Retina (tissue), 1 donor: Measurements from ENCODE around the gene EME2.
A peak's percentile ranks its signal among the peaks of the same experiment; 100 is the strongest.
"Not testable (repeated sequence)": the region's sequence is repeated elsewhere in the genome, so short reads cannot be mapped to it uniquely, and the experiment has no call there.

Experiments used
- DNase-seq: peaks from one replicate; pipeline ENCODE4 v3.0.0-alpha.2; 2016

Gene EME2, protein sequence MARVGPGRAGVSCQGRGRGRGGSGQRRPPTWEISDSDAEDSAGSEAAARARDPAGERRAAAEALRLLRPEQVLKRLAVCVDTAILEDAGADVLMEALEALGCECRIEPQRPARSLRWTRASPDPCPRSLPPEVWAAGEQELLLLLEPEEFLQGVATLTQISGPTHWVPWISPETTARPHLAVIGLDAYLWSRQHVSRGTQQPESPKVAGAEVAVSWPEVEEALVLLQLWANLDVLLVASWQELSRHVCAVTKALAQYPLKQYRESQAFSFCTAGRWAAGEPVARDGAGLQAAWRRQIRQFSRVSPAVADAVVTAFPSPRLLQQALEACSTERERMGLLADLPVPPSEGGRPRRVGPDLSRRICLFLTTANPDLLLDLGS

GRCh38 chr16:1772362-1772907 is at the start of gene EME2:
Gene EME2 (plus strand): TSS chr16:1772810. CDS start chr16:1773228, 418 bp downstream.
- no peak for DNase-seq

DNA sequence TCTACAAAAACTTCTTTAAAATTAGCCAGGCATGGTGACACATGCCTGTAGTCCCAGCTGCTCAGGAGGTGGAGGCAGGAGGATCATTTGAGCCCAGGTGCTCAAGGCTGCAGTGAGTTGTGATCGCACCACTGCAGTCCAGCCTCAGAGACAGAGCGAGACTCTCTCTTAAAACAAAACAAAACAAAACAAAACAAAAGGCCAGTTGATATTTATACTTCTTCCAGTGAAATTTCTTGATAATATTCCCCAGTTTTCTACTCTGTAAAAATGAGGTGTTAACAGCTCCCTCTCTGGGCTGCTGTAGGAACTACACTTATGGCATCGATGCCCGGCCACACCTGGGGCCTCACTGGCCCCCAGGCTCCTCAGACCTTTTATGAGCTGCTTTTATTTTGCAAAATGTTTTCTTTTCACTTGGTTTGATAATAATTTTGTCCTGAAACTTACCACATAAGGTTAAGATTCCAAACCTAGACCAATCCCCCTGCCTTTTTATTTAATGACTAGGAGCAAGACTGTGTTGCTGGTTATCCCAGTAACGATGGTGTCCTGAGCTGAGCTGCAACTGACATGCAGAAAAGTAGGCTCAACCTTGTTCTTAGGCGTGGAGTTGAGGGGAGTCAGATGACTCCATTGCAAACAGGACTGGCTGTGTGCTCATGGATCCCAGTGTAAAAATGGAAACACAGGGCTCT is 49.0 kb upstream of the EME2 start:
- peak; percentile 50 for DNase-seq

GRCh38 chr16:1724491-1724890 is 48.1 kb upstream of the EME2 start:
- no peak for DNase-seq

- DNase-seq = no peak
Observed at GRCh38 chr16:1726661-1727502, 45.7 kb upstream of the EME2 start.

DNA sequence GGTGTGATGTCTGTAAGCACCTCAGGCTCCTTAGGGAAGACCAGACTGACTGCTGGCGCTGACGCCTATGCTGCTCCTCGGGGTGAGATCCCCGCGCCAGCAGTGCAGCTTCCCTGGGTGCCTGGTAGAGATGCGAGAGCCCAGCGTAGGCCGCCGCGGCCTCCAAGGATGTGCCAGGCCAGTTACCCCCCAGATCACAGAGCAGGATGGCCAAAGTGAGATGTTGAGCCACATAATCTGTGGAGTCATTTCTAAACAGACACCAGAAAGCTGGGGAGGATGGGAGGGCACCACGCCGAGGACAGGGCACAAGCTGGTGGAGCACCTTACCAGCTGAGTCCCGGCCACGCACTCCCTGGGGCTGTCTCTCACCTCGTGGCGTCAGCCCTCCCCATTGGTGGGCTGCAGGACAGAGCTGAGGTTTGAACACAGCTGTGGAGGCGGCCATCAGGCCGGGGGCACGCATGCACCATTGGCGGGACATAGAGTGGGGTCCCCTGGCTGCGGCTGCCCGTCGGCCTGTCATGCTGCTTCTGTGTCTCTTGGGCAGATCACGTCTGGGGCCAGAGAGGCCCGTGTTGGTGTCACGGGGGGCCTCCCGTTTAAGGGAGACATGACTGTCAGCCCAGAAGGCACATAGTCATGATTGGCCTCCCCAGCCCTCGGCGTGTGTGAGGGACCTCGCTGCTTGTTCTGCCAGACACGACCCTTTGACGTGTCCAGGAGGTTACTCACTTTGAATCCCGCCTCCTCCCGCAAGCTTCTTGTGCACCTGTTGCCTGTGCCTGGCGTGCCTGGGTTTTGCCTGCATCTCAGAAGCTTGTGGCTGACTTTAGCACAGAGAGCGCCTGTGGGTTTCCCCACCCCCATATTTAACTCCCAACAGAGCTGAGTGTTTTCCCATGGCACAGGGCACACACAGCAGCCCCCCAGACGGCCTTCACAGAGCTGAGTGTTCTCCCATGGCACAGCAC is 44.7 kb upstream of the EME2 start:
- no peak for DNase-seq

DNA sequence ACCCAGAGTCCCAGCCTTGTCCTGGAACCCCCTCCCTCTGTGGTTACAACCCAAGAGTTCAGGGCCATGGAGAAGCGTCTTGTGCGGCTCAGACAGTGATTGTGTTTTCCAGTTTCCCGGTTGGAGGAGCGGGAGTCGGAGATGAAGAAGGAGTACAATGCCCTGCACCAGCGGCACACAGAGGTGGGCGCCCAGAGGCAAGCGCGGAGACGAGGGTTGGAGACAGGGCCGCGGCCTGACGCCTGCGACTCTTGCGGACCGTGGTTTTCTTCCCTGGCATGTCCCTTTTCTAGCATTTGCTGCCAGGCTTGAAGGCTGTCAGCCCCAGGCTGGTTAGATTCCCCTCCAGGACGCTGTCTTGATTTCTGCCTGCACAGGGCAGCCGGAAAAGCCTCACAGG is 43.6 kb upstream of the EME2 start:
- no peak for DNase-seq

GRCh38 chr16:1729445-1729844 is 43.2 kb upstream of the EME2 start:
- DNase-seq = no peak

- no peak for DNase-seq
Observed at GRCh38 chr16:1731073-1731472, 41.5 kb upstream of the EME2 start.

DNA sequence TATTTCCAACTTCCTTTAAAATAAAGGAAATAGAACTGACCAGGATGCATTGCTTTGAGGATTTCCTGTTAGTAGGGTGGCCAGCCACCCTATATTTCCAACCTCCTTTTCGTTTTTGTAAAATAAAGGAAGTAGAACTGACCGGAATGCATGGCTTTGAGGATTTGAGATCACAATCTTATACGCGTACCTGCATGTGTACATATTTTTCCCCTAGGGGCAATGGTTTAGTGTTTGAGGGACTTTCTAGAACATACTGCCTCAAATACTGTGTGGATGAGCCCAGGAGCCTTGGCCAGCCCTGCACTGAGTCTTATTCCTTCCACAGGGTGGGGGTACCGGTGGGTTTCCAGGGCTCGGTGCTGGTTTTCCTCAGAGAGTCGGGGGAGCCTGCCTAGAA is 41.0 kb upstream of the EME2 start:
- no peak for DNase-seq

DNA sequence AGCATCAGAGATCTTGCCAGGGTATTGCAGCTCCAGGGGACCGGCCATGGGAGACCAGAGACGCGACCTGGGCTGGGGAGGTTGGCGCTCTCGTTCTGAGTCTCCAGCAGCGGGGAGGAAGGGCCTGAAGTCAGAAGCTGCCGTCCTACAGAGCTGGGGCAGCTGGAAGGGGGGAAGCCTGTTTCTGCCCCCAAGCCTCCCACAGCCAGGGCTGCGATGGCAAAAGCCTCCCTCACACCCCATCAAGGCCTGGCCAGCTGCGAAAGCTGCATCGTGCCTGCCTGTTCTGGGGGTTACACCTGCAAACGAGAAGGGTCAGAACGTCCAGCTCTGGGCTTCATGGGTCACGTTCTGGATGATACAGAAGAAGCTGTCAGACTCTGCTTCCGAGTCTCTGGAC is 40.5 kb upstream of the EME2 start:
- no peak for DNase-seq

DNA sequence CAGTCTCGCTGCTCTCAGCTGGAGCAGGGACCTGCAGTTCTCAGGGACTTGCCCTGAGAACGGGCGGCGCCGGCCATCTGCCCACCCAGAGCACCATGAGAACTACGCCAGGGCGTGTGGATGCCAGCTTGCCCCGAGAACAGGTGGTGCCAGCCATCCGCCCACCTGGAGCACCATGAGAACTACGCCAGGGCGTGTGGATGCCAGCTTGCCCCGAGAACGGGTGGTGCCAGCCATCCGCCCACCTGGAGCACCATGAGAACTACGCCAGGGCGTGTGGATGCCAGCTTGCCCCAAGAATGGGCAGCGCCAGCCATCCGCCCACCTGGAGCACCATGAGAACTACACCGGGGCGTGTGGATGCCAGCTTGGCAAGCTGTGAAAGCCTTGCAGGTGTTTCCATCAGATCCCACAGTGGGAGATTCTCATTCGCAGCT is 40.0 kb upstream of the EME2 start:
- DNase-seq = not testable (repeated sequence)

DNA sequence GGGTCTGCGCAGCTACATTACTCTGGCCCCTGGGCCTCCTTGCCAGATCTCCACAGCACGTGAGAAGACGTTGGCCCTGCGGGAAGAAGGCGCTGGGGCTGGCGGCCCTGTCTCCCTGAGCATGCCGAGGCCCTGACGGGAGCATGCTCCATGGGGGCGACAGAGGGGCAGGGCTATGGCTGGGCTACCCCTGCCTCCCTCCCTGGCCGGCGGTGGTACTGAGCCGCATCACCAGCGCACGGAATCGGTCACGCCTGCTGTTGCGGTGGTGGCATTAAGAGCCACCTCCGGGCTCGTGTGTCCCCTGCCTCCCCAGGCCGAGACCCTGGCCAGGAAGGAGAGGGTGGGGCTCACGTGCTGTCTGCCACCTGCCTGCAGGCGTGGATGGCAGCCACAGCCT is 38.5 kb upstream of the EME2 start:
- DNase-seq = no peak

DNA sequence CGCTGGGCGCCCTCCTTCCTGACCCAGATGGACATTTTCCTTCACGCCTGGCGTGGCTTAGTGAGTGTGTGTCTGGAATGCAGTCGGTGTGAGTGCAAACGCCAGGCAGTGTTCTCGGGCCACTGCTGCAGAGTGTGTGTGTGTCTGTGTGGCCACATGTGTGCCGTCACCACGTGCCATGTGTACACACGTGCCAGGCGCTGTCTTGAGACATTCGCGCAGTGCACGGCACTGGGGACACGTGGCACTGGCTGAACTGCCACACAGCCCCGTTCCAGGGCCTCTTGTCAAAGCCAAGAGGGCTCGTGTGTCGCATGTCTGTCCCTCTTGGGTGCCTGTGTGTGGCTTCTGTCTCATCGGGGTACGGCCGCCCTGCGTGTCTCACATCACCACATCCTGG is 37.8 kb upstream of the EME2 start:
- no peak for DNase-seq

DNA sequence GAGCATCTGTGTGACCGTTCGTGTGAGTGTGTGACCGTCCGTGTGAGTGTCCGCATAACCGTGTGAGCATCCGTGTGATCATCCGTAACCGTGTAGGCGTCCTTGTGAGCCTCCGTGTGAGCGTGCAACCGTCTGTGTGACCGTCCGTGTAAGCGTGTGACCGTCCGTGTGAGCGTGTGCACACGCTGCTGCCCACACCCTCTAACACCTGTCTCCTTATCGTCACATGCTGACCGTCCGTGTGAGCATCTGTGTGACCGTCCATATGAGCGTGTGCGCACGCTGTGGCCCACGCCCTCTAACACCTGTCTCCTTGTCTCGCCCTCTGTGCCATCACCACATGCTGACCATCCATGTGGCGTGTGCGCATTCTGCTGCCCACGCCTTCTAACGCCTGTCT is 32.4 kb upstream of the EME2 start:
- no peak for DNase-seq

DNA sequence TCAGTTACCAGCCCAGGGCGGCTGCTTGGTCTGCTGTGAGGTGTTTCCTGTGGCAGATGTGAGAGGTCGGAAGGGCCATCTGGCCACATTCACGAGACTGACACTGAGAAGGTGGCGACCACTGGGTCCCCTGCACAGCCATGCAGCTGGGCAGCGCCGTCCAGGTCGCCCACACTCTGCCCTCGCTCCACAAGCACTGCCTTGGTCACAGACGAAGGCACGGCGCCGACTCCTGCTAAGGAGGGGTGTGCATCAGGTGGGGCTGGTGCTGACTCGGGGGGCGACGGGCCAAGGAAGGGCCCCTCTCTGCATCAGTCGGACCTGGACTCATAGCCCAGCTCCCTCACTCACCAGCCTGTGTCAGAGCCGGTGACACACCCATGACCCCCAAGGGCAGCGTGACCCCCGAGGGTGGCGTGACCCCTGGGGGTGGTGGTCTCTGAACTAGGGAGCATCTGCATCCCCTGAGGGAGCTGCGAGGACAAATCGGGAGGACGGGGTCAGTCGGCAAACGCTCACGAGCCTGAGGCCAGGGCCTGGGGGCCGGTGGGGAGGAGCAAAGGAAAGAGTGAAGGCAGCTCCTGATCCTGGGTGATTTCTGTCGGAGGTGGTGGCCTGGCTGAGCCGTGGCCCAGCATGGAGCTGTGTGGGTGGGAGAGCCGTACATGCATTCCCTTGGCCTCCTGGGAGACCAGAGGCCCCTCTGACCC is 31.7 kb upstream of the EME2 start:
- no peak for DNase-seq

DNA sequence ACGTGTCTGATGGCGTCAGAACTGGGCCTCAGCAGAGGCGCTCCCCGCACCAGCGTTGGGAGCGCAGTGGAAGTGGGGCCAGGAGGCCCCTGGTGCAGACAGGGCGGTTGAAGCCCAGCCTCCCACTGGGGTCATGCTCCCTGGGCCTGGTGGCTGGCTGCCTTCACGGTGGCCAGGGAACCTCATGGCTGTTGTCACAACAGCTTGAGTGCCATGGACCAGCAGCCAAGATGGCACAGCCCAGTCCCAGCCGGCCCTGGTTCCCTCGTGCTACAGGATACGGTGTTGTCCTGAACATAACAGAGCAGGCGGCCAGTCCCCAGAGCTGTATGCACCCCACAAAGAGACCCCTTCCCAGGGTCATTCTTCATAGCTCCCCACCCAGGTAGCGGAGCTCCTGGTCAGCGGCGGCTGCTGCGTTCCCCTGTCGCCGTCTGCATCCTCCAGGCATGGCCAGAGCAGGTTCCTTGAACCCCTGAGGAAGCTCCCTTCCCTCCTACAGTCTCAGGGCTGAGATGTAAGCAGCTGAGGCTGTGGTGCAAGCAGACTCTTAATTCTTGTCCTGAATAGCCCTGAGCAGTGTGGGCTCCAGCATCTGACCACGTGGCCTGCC is 31.0 kb upstream of the EME2 start:
- no peak for DNase-seq

DNA sequence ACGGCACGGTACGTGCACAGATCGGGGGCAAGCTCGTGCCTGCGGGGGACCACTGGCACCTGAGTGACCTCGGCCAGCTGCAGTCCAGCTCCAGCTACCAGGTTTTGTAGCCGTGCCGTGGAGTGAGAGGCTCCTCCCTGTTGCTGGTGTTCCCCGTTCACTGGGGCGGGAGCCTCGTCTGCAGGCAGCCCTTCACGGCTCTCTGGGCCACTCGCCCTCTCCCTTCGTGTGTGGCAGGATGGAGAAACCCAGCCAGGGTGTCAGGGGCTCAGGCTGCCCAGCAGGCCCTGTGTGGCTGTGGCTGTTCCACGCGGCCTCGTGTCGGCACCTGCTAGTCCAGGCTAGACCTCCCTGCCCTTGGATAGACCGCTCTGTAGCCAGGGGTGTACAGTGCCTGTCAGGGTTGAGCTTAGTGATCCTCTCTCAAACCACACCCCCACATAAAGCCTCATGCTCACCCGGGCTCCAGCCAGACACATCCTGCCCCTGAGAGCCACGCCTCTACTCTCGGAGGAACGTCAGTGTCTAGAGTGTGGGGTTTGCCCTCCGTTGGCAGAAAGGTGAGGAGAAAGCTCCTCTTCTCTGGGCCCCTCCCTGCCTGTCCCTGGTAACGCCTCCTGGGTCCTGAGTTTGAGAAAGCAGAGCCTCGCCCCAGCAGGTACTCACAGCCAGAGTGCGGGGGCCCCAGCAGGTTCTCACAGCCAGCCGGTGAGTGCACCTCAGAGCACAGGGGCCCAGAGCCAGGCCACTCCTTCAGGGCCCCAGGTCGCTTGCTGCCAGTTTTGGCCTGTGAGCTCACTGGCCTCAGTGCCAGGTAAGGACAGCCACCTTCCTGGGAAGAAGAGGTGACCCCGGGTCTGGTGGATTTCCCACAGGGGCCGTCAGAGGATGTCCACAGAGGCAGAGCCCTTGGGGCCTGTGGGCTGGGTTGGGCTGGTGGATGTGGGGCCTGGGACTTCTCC is 29.0 kb upstream of the EME2 start:
- DNase-seq = no peak

- no peak for DNase-seq
Observed at GRCh38 chr16:1744338-1744840, 28.2 kb upstream of the EME2 start.

DNA sequence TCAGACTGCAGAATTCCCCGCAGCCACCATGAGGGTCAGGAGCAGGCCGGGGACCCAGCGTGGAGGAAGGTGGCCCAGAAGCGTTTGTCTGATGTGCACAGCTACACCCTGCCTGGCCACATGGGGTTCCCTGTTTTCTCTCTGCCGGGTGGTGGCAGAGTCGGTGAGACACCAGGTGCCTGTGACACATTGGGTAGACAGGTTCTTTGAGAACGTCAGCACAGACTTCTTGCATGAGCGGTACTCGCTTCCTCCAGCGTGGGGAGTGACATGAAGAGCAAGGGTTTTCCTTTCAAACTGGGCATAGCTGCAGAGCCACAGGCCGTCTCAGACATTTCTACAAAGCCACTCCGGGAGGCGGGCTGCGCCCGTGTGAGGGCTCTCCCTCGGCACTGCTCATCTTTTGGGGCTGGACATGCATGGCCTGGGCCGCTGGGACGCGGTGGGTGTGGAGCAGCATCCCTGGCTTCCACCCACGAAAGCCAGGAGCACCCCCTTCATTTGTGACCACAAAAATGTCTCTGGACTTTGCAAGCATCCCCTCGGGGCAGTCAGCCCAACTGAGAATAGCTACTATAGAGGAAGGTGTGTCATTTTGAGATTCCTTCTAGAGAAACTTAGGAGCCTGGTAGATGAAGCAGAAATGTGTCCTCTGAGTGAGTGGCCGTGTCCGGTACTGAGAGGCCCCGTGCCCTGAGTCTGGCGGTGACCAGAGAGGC is 27.3 kb upstream of the EME2 start:
- no peak for DNase-seq
